Umbilical cord (tissue), 2 donors: Measurements from ENCODE around the gene TTYH1. TPM values are rescaled to one million over a fixed set of nuclear protein-coding genes. Genes with fewer than 3 reads are reported as not detected.
"Not testable (repeated sequence)": the region's sequence is repeated elsewhere in the genome, so short reads cannot be mapped to it uniquely, and the experiment has no call there.

Experiments used
- DNase-seq: peaks from one replicate; pipeline ENCODE4 v3.0.0-alpha.2; 2015; ENCODE audit warnings: low spot score
- total RNA-seq: library from RNA; depleted of rRNA; stranded (reverse); fragments of >200 nt; gene quantifications from one replicate; pipeline ENCODE4 v1.2.3, GENCODE V29; 2014; ENCODE audit warnings: low replicate concordance; ENCODE audit not compliant: insufficient read depth

Gene TTYH1
- total RNA-seq, 1 donor from 2014 or later = 0.24 TPM

DNA sequence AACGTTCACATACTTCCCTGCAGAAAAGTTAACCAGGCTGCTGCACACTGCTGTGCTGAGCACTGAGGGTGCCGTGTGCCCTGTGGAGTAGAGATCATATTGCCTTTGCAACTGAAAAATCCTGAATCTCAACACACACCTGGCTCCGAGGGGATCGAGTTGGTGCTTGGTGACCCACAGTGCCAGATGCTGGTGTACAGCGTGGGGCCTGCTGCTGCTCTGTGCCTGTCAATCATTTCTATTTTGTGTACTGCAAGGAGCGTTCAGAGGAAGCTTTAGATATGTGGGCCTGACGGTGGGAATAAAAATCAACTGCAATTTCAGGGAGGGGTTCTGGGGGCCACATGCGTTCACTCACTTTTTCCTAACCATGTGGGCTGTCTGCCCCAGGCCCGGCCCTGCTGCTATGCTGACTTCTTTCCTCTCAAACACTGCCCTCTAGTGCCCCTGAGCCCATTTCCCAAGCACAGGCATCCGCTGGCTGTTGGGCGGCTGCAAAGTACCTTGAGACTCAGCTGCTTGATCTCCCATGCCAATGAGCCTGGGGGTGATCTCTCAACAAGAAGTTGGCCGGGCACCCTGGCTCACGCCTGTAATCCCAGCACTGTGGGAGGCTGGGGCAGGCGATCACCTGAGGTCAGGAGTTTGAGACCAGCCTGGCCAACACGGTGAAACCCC is 24.0 kb downstream of the TTYH1 start:
- DNase-seq = no peak

DNA sequence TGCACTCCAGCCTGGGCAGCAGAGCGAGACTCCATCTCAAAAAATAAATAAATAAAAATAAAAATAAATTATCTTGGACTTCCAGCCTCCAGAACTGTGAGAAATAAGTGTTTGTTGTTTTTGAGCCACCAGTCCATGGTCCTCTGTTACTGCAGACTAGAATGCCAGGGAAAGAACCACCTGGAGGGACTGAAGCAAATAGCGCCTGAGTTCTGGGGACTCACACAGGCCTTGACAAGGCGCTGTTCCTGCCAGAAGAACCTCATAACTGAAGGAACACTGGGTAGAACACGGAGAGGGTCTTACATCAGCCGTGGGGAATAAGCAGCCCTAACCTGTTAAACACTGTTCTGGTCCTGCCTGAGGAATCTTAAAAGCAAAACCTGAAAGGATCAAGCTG is 25.4 kb downstream of the TTYH1 start:
- no peak for DNase-seq

DNA sequence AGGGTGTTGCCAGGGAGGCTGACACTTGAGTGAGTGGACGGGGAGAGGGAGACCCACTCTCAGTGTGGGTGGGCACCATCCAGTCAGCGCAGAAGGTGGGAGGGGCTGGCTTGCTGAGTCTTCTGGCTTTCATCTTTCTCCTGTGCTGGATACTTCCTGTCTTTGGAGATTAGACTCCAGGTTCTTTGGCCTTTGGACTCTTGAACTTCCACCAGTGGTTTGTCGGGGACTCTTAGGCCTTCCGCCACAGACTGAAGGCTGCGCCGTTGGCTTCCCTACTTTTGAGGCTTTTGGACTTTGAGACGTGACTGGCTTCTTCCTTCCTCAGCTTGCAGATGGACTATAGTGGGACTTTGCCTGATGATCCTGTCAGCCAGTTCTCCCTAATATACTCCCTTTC is 29.5 kb downstream of the TTYH1 start:
- no peak for DNase-seq

DNA sequence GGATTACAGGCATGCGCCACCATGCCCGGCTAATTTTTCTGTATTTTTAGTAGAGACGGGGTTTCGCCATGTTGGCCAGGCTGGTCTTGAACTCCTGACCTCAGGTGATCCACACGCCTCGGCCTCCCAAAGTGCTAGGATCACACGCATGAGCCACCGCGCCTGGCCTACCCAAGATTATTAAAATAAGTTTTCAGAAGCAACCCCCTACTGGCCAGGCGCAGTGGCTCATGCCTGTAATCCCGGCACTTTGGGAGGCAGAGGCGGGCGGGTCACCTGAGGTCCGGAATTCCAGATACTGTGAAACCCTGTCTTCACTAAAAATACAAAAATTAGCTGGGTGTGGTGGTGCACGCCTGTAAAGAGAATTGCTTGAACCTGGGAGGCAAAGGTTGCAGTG is 31.1 kb downstream of the TTYH1 start:
- DNase-seq = not testable (repeated sequence)

DNA sequence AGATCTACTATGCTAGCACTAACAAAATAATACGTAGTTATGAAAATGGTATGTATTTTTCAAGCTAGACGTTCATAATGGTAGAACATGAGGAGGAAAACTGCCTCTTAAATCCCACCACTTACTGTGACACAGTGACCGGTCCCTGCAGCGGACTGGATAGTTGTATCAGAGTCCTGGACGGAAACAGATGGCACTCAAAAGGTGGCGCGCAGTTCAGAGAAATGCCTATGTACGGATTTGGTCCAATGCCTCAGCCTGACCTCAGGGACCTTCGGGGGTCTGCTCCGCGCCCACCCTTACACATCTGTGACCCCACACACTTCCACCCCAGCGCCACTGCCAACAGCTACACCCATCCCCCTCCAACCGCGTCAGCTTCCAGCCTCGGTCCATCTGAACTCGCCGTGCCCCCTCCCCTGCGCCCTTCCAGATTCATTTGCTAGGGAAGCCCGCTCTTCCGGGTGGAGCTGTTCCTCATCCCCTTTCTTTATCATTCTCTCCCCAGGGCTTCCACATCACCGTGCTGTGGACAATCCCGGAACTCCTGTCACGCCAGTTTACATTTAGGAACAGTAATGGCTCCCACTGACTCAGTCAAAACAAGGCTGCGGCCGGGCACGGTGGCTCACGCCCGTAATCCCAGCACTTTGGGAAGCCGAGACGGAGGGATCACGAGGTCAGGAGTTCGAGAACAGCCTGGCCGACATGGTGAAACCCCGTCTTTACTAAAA is 32.9 kb downstream of the TTYH1 start:
- DNase-seq = peak; percentile 68

DNA sequence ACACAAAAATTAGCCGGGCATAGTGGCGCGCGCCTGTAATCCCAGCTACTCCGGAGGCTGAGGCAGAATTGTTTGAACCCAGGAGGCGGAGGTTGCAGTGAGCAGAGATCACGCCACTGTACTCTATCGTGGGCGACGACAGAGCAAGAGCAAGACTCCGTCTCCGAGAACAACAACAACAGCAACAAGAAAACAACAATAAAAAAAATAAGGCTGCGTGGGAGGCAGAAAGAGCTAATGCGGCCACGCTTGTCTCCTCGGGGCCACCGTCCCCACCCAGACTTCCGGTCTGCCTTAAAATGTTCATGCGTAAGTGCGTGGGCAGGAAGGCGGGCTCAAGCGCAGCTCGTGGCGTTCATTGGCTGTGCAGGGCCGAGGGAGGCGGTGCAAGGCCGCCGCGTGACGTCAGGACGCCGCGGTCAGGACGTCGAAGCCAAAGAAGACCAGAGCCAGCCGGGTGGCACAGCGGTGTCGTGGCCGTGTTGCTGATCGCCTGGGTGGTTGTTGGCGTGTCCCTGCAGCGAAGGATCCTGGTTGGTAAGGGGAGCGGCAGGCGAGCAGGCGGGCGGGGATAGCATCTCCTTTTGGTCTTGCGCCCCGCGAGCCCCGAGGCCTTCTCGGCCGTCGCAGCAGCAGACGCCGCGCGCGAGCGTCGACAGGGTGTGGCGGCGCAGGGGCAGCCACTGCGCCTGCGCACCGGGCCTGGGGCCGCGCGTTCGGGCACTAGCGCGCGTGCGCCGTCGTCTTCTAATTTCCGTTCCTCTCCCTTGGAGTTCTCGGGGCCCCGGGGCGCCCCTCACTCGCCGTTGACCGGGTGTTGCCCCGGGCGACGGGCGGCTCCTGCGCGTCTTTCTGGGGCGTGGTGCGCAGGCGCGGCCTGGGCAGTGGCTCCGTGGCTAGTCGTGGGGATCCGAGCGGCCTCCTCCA is 33.8 kb downstream of the TTYH1 start, which contains the start of gene LENG8:
Gene LENG8, plus strand, starts transcription at position 426 of the 927 bp plus-strand sequence. CDS start 2,146 bp downstream, outside the sequence.
- DNase-seq = peak; percentile 99

DNA sequence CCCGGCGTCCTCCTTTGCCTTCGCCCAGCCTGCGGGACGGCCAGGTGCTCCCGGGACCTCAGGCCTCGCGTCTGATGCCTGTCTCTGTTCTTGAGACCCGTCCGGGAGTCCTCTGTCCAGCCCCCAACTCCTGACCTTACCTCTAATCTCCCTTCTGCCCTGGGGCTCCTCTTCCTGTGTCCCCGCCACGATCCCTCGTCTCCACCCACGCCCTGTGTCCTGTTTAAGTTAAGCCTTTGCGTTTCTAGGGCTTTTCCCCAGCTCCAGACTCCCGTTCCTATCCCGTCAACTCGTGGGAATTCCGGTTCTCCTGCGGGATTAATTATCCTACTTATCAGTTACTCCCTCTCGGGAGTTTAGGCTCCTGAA is 34.4 kb downstream of the TTYH1 start:
- no peak for DNase-seq

DNA sequence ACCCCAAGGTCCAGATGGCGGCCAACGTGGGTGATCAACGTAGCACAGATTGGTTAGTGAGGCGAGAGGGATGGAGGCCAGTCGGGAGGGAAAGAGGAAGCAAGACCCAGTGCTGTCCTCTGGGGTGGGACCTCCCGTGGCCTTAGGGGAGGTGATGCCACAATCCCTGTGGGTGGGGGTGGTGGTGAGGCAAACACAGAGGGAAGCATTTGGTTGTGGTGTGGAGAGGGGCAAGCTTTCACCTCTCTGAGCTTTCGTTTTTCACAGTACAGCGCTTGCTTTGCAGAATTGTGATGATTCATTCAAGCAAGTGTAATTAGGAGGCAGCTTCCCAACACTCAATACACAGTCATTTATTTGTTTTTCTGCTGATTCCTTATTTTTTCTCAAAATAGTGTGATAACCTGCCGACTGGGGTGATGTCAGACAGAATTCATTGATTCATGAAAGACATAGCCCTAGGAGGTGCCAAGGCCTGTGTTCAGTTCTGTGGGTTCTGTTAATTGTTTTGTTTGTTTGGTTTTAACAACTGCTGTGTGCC is 36.1 kb downstream of the TTYH1 start:
- no peak for DNase-seq

DNA sequence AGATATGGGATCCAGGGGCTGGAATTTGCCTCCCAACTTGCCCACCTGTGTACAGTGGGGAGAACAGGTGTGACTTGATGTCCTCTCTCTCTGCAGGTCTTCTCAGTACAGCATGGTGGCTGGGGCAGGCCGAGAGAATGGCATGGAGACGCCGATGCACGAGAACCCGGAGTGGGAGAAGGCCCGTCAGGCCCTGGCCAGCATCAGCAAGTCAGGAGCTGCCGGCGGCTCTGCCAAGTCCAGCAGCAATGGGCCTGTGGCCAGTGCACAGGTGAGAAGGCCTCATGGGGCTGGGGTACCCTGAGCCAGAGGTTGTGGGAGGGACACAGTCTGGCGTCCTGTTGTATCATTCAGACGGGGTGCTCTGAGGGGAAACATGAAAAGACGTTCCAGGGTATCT is 36.7 kb downstream of the TTYH1 start:
- no peak for DNase-seq

DNA sequence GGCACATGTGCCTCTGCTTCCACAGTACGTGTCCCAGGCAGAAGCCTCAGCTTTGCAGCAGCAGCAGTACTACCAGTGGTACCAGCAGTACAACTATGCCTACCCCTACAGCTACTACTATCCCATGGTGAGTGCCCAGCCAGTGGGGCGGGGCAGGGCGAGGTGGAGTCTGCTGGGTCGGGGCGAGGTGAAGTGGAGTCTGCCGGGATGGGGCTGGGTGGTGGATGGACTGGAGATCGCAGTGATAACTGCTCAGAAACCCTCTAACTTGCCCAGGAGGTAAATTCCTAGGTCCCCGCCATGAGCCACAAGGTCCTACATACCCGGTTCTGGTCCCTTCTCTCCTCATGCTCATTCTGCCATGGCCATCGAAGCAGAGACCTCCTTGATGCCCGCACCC is 37.4 kb downstream of the TTYH1 start:
- DNase-seq = no peak

DNA sequence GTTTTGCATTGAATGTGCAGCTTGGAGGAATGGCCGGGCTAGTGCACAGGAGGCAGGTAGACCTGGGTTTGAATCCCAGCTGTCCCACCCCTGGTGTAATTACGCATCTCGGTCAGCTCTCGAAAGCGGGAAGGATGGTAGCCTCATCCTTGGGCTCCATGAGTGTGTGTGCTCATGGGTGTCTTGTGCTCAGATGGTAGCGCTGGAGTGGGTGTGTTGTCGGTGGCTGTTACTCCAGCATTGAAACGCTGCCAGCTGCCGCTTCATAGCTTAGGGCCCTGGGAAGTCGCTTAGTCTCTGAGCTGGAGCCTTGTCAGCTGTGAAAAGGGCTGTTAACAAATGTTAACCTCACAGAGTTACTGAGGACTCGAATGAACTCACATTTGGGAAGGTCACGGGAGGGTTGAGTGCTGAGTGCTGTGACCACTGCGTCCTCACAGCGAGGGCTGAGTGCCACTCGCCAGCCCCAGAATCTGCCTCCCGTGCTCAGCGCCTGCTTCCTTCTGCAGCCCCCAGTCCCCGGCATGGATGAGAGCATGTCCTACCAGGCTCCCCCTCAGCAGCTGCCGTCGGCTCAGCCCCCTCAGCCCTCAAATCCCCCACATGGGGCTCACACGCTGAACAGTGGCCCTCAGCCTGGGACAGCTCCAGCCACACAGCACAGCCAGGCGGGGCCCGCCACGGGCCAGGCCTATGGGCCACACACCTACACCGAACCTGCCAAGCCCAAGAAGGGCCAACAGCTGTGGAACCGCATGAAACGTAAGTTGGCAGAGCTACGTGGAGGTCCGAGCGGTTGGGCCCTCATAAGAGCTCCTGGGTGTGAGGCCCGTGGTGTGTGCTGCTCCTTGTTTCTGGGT is 38.9 kb downstream of the TTYH1 start:
- DNase-seq = no peak

DNA sequence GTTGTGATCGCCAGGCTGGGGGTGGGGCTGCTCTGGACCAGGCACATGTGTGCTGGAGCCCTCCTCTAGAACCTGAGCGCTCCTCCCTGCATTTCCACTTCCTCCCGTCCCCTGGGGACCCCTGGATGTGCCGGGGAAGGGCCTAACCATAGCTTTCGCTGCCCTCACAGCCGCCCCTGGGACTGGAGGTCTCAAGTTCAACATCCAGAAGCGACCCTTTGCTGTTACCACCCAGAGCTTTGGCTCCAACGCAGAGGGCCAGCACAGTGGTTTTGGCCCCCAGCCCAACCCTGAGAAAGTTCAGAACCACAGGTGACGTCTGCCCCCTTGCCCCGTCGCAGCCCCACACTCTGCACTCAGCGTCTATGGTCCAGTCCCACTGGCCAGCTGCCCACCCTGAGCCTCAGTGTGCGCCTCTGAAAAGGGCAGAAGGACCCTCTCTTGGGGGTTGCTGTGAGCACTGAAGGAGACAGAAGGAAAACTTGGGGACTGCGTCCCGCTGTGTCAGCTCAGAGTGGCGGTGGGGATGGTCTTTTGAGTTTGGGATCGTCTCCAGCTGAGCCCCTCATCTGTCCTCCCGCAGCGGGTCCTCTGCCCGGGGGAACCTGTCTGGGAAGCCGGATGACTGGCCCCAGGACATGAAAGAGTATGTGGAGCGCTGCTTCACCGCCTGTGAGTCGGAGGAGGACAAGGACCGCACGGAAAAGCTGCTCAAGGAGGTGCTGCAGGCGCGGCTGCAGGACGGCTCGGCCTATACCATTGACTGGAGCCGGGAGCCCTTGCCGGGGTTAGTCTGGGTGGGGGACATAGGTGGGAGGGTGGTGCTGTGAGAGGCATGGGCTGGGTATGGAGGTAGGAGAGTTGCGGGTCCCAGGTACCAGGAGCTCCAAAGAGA is 39.8 kb downstream of the TTYH1 start:
- no peak for DNase-seq

DNA sequence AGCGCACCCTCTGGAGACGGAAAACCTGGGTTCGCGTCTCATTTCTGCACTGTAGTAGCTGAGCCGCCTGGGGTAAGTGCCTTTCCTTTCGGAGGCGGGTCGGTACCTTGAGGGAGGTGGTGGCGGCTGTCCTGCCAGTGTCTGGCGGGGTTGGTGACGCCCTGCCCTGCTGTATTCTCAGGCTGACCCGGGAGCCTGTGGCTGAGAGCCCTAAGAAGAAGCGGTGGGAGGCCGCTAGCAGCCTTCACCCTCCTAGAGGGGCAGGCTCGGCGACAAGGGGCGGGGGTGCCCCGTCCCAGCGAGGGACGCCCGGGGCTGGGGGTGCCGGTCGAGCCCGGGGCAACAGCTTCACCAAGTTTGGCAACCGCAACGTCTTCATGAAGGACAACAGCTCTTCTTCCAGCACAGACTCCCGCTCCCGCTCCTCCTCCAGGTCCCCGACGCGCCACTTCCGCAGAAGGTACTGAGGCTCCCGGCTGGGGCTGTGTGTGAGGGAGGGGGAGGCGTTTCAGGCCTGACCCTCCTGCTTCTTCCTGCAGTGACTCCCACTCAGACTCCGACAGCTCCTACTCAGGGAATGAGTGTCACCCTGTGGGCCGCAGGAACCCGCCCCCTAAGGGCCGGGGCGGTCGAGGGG is 40.6 kb downstream of the TTYH1 start:
- no peak for DNase-seq

DNA sequence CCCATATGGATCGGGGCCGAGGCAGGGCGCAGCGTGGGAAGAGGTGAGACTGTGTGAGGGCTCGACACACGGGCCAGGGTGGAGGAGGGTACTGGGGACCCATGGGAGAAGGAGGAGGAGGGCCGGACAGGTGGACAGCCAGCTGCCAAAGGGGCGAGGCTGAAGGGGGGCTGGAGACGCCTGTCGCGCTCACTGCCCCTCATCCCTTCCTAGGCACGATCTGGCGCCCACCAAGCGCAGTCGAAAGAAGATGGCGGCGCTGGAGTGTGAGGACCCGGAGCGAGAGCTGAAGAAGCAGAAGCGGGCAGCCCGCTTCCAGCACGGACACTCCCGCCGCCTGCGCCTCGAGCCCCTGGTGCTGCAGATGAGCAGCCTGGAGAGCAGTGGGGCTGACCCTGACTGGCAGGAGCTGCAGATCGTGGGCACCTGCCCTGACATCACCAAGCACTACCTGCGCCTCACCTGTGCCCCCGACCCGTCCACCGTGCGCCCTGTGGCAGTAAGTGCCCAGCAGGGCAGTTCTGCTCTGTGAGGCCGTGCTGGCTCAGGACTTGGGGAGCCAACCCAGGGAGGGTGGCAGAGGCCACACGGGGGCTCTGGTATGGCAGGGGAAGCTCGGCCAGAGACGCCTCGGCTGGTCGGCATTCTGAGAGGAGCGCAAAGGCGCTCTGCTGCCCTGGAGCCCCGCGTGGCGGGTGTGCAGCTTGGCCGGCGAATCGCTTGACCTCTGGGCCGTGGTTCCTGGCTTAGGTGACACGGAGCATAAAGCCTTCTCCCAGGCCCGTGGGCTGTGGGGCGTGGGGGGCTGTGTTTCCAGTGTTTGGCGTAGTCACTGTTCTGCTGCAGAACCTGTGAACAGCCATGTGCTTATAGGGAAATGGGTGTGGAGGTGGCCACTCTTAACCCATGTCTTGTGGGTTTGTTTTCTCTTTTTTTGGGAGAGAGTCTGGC is 41.4 kb downstream of the TTYH1 start:
- no peak for DNase-seq

DNA sequence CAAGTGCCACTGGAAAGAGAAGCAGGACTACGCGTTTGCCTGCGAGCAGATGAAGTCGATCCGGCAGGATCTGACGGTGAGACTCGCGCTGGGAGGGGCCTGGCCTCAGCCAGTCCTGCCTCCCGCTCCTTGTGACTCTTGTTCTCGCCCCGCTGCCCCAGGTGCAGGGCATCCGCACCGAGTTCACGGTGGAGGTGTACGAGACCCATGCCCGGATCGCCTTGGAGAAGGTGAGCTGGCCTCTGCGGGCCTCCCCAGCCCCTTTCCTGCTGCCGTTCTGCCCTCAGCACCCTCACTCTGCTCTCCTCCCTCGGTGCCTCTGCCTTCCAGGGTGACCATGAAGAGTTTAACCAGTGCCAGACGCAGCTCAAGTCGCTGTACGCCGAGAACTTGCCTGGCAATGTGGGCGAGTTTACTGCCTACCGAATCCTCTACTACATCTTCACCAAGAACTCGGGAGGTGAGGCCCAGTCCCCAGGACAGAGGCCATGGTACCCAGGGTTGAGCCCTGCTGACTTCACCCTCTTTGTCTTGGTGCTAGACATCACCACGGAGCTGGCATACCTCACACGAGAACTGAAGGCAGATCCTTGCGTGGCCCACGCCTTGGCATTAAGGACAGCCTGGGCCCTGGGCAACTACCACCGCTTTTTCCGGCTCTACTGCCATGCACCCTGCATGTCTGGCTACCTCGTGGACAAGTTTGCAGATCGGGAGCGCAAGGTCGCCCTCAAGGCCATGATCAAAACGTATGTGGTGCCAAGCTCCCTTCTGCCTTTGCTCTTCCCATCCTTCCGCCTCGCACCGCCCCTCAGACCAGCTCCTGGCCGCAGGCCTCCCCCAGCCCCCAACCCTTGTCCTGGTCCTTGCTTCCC is 42.7 kb downstream of the TTYH1 start:
- DNase-seq = no peak

DNA sequence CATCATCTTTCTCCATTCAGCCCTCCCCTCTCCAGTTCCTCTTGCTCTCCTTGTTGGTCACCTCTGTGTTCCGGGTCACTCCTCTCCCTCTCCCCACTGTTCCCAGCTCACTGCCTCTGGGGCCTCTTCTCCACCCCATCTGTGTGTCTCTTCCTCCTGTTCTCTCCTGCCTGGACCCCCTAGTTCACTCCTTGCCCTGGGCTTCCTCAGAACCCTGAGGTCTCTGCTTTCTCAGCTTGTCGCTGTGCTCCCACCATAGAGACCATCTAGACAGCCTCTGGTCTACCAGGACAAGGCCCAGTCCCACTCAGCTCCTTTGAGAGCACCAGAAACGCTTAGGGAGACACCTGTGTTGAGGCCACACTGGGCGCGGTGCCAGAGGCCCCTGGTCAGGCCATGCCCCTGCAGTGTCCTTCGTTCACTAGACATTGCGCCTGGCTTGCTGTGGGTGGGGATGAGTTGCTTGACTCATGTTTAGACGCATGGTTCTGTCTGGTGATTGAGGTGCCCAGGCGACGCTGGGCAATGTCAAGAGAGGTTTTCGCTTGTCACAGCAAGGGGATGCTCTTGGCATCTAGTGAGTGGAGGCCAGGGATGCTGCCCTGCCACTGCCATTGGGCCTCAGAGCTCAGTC is 43.5 kb downstream of the TTYH1 start:
- DNase-seq = no peak
